Activated naive CD8-positive, alpha-beta T cell (primary cell): ENCODE data around the gene WIPF1.

Source experiments
- H3K27ac Mint-ChIP-seq: one replicate; pipeline ENCODE4 v1.8.0; 2021; ENCODE audit warnings: mixed read lengths
- H3K27me3 Mint-ChIP-seq: one replicate; pipeline ENCODE4 v1.8.0; 2021; ENCODE audit warnings: mixed read lengths
- H3K36me3 Mint-ChIP-seq: one replicate; pipeline ENCODE4 v1.8.0; 2021; ENCODE audit warnings: mixed read lengths
- H3K4me1 Mint-ChIP-seq: one replicate; pipeline ENCODE4 v1.8.0; 2021; ENCODE audit warnings: low read depth, mixed read lengths
- H3K4me3 Mint-ChIP-seq: one replicate; pipeline ENCODE4 v1.8.0; 2021; ENCODE audit warnings: mild to moderate bottlenecking, mixed read lengths
- H3K9me3 Mint-ChIP-seq: one replicate; pipeline ENCODE4 v1.8.0; 2021; ENCODE audit warnings: low read depth, mixed read lengths

WIPF1 gene

GRCh38 chr2:174535083-174535482 is 62.5 kb downstream of the WIPF1 start:
- H3K27me3 Mint-ChIP-seq, result no peaks in the 10 kb centered on the region
- no peaks in the 10 kb centered on the region for H3K36me3 Mint-ChIP-seq
- H3K9me3 Mint-ChIP-seq, result no peaks in the 10 kb centered on the region
- H3K4me1 Mint-ChIP-seq, result peaks cover 10% of the 10 kb centered on the region
- H3K4me3 Mint-ChIP-seq, result no peak overlapping the region
- no peak overlapping the region for H3K27ac Mint-ChIP-seq

- Mint-ChIP-seq H3K27me3 (no peaks in the 10 kb centered on the region), H3K9me3 (no peaks in the 10 kb centered on the region), H3K4me1 (peaks cover 1% of the 10 kb centered on the region), H3K27ac (no peak overlapping the region), H3K4me3 (no peak overlapping the region), H3K36me3 (peaks cover 18% of the 10 kb centered on the region)
Measured at GRCh38 chr2:174529916-174530315, 67.7 kb downstream of the WIPF1 start.

- H3K4me3 Mint-ChIP-seq, result no peak overlapping the region
- no peaks in the 10 kb centered on the region for H3K9me3 Mint-ChIP-seq
- peaks cover 12% of the 10 kb centered on the region for H3K4me1 Mint-ChIP-seq
- H3K27me3 Mint-ChIP-seq, result no peaks in the 10 kb centered on the region
- H3K27ac Mint-ChIP-seq, result no peak overlapping the region
- H3K36me3 Mint-ChIP-seq, result peaks cover 26% of the 10 kb centered on the region
Measured at GRCh38 chr2:174527959-174528358, 69.6 kb downstream of the WIPF1 start.

- no peak overlapping the region for H3K27ac Mint-ChIP-seq
- no peaks in the 10 kb centered on the region for H3K27me3 Mint-ChIP-seq
- H3K9me3 Mint-ChIP-seq, result no peaks in the 10 kb centered on the region
- H3K4me1 Mint-ChIP-seq, result peaks cover 16% of the 10 kb centered on the region
- H3K36me3 Mint-ChIP-seq, result peaks cover 26% of the 10 kb centered on the region
- H3K4me3 Mint-ChIP-seq, result no peak overlapping the region
Measured at GRCh38 chr2:174527101-174527721, 70.4 kb downstream of the WIPF1 start.

- H3K4me1 Mint-ChIP-seq, result peaks cover 16% of the 10 kb centered on the region
- H3K27ac Mint-ChIP-seq, result no peak overlapping the region
- H3K9me3 Mint-ChIP-seq, result no peaks in the 10 kb centered on the region
Measured at GRCh38 chr2:174524527-174524926, 73.1 kb downstream of the WIPF1 start.

GRCh38 chr2:174522553-174522952 is 75.1 kb downstream of the WIPF1 start:
- no peak overlapping the region for H3K27ac Mint-ChIP-seq

More at GRCh38 chr2:174524527-174524926, 73.1 kb downstream of the WIPF1 start:
- peaks cover 28% of the 10 kb centered on the region for H3K36me3 Mint-ChIP-seq
- H3K4me3 Mint-ChIP-seq, result no peak overlapping the region
- no peaks in the 10 kb centered on the region for H3K27me3 Mint-ChIP-seq

GRCh38 chr2:174518395-174518794 is 79.2 kb downstream of the WIPF1 start:
- Mint-ChIP-seq H3K36me3 (peaks cover 7% of the 10 kb centered on the region), H3K4me3 (no peak overlapping the region), H3K27ac (no peak overlapping the region), H3K4me1 (peaks cover 15% of the 10 kb centered on the region), H3K27me3 (no peaks in the 10 kb centered on the region), H3K9me3 (no peaks in the 10 kb centered on the region)

More at GRCh38 chr2:174522553-174522952, 75.1 kb downstream of the WIPF1 start:
- Mint-ChIP-seq H3K9me3 (no peaks in the 10 kb centered on the region), H3K4me1 (peaks cover 16% of the 10 kb centered on the region), H3K4me3 (no peak overlapping the region), H3K27me3 (no peaks in the 10 kb centered on the region), H3K36me3 (peaks cover 24% of the 10 kb centered on the region)

GRCh38 chr2:174516501-174517378 is 80.9 kb downstream of the WIPF1 start:
- Mint-ChIP-seq H3K27ac (no peak overlapping the region), H3K4me3 (no peak overlapping the region), H3K4me1 (peaks cover 19% of the 10 kb centered on the region), H3K27me3 (no peaks in the 10 kb centered on the region), H3K9me3 (no peaks in the 10 kb centered on the region), H3K36me3 (peaks cover 7% of the 10 kb centered on the region)

- H3K27ac Mint-ChIP-seq, result no peak overlapping the region
- no peaks in the 10 kb centered on the region for H3K27me3 Mint-ChIP-seq
- H3K4me1 Mint-ChIP-seq, result peaks cover 20% of the 10 kb centered on the region
- peak overlapping the region; percentile 14 for H3K4me3 Mint-ChIP-seq
- H3K36me3 Mint-ChIP-seq, result peaks cover 13% of the 10 kb centered on the region
- peaks cover 9% of the 10 kb centered on the region for H3K9me3 Mint-ChIP-seq
Measured at GRCh38 chr2:174512345-174512744, 85.3 kb downstream of the WIPF1 start.

- H3K4me1 Mint-ChIP-seq, result peaks cover 16% of the 10 kb centered on the region
- peaks cover 9% of the 10 kb centered on the region for H3K9me3 Mint-ChIP-seq
- H3K4me3 Mint-ChIP-seq, result peak overlapping the region; percentile 21
- no peak overlapping the region for H3K27ac Mint-ChIP-seq
- no peaks in the 10 kb centered on the region for H3K27me3 Mint-ChIP-seq
- H3K36me3 Mint-ChIP-seq, result peaks cover 14% of the 10 kb centered on the region
Measured at GRCh38 chr2:174511580-174512260, 85.9 kb downstream of the WIPF1 start.

GRCh38 chr2:174510583-174511189 is 86.9 kb downstream of the WIPF1 start:
- H3K27ac Mint-ChIP-seq, result no peak overlapping the region
- H3K27me3 Mint-ChIP-seq, result no peaks in the 10 kb centered on the region
- peaks cover 10% of the 10 kb centered on the region for H3K4me1 Mint-ChIP-seq
- no peak overlapping the region for H3K4me3 Mint-ChIP-seq
- peaks cover 9% of the 10 kb centered on the region for H3K9me3 Mint-ChIP-seq
- H3K36me3 Mint-ChIP-seq, result peaks cover 17% of the 10 kb centered on the region
